Measurements from ENCODE around the gene KIF26B.
"Not testable (repeated sequence)": the region's sequence is repeated elsewhere in the genome, so short reads cannot be mapped to it uniquely, and the experiment has no call there.

The KIF26B gene

GRCh38 chr1:245687636-245688535, 533.1 kb downstream of the KIF26B start:
- no peaks in the 10 kb centered on the region for H3K9me3 Mint-ChIP-seq
- no peaks in the 10 kb centered on the region for H3K4me1 Mint-ChIP-seq
- H3K4me3 Mint-ChIP-seq = no peak overlapping the region
- peaks cover 6% of the 10 kb centered on the region for H3K27me3 Mint-ChIP-seq
- no peaks in the 10 kb centered on the region for H3K36me3 Mint-ChIP-seq
- no peak overlapping the region for H3K27ac Mint-ChIP-seq

GRCh38 chr1:245688536-245689453, 534.0 kb downstream of the KIF26B start:
- Mint-ChIP-seq H3K4me3 (no peak overlapping the region), H3K4me1 (no peaks in the 10 kb centered on the region), H3K36me3 (no peaks in the 10 kb centered on the region), H3K27ac (no peak overlapping the region), H3K27me3 (peaks cover 6% of the 10 kb centered on the region), H3K9me3 (no peaks in the 10 kb centered on the region)

- Mint-ChIP-seq H3K27ac (no peak overlapping the region), H3K36me3 (no peaks in the 10 kb centered on the region), H3K4me1 (no peaks in the 10 kb centered on the region), H3K27me3 (peaks cover 6% of the 10 kb centered on the region), H3K9me3 (no peaks in the 10 kb centered on the region), H3K4me3 (no peak overlapping the region)
Observed at GRCh38 chr1:245690156-245690690, 535.4 kb downstream of the KIF26B start.

- Mint-ChIP-seq H3K4me3 (no peak overlapping the region), H3K36me3 (no peaks in the 10 kb centered on the region), H3K4me1 (no peaks in the 10 kb centered on the region), H3K9me3 (no peaks in the 10 kb centered on the region), H3K27me3 (peaks cover 6% of the 10 kb centered on the region), H3K27ac (no peak overlapping the region)
Observed at GRCh38 chr1:245690946-245691541, 536.3 kb downstream of the KIF26B start.

GRCh38 chr1:245691897-245692296, 537.1 kb downstream of the KIF26B start:
- Mint-ChIP-seq H3K4me3 (no peak overlapping the region), H3K27me3 (peaks cover 6% of the 10 kb centered on the region), H3K9me3 (no peaks in the 10 kb centered on the region), H3K36me3 (no peaks in the 10 kb centered on the region), H3K4me1 (no peaks in the 10 kb centered on the region), H3K27ac (no peak overlapping the region)

- no peak overlapping the region for H3K27ac Mint-ChIP-seq
- H3K4me1 Mint-ChIP-seq = no peaks in the 10 kb centered on the region
- no peaks in the 10 kb centered on the region for H3K36me3 Mint-ChIP-seq
- no peak overlapping the region for H3K4me3 Mint-ChIP-seq
- no peaks in the 10 kb centered on the region for H3K9me3 Mint-ChIP-seq
- peaks cover 3% of the 10 kb centered on the region for H3K27me3 Mint-ChIP-seq
Observed at GRCh38 chr1:245692318-245692717, 537.5 kb downstream of the KIF26B start.

- H3K27ac Mint-ChIP-seq = no peak overlapping the region
- peaks cover 3% of the 10 kb centered on the region for H3K27me3 Mint-ChIP-seq
- no peaks in the 10 kb centered on the region for H3K36me3 Mint-ChIP-seq
- H3K9me3 Mint-ChIP-seq = no peaks in the 10 kb centered on the region
- no peak overlapping the region for H3K4me3 Mint-ChIP-seq
- no peaks in the 10 kb centered on the region for H3K4me1 Mint-ChIP-seq
Observed at GRCh38 chr1:245693116-245693793, 538.5 kb downstream of the KIF26B start.

- H3K27ac Mint-ChIP-seq = no peak overlapping the region
- H3K36me3 Mint-ChIP-seq = no peaks in the 10 kb centered on the region
- no peaks in the 10 kb centered on the region for H3K9me3 Mint-ChIP-seq
- no peak overlapping the region for H3K4me3 Mint-ChIP-seq
- peaks cover 3% of the 10 kb centered on the region for H3K27me3 Mint-ChIP-seq
- no peaks in the 10 kb centered on the region for H3K4me1 Mint-ChIP-seq
Observed at GRCh38 chr1:245693941-245694752, 539.4 kb downstream of the KIF26B start.

- no peaks in the 10 kb centered on the region for H3K4me1 Mint-ChIP-seq
- H3K36me3 Mint-ChIP-seq = no peaks in the 10 kb centered on the region
- H3K27me3 Mint-ChIP-seq = no peaks in the 10 kb centered on the region
- no peak overlapping the region for H3K4me3 Mint-ChIP-seq
- no peak overlapping the region for H3K27ac Mint-ChIP-seq
- H3K9me3 Mint-ChIP-seq = no peaks in the 10 kb centered on the region
Observed at GRCh38 chr1:245694753-245695195, 540.0 kb downstream of the KIF26B start.

GRCh38 chr1:245695211-245695610, 540.4 kb downstream of the KIF26B start:
- no peak overlapping the region for H3K4me3 Mint-ChIP-seq
- no peak overlapping the region for H3K27ac Mint-ChIP-seq
- H3K27me3 Mint-ChIP-seq = no peaks in the 10 kb centered on the region
- no peaks in the 10 kb centered on the region for H3K9me3 Mint-ChIP-seq
- H3K36me3 Mint-ChIP-seq = no peaks in the 10 kb centered on the region
- no peaks in the 10 kb centered on the region for H3K4me1 Mint-ChIP-seq

GRCh38 chr1:245695701-245696100, 540.9 kb downstream of the KIF26B start:
- not testable (repeated sequence) for H3K27ac Mint-ChIP-seq, H3K9me3 Mint-ChIP-seq, H3K36me3 Mint-ChIP-seq, H3K27me3 Mint-ChIP-seq, H3K4me3 Mint-ChIP-seq, H3K4me1 Mint-ChIP-seq

- Mint-ChIP-seq H3K9me3 (no peaks in the 10 kb centered on the region), H3K27me3 (no peaks in the 10 kb centered on the region), H3K36me3 (no peaks in the 10 kb centered on the region), H3K4me3 (no peak overlapping the region), H3K27ac (no peak overlapping the region), H3K4me1 (no peaks in the 10 kb centered on the region)
Observed at GRCh38 chr1:245698116-245698515, 543.3 kb downstream of the KIF26B start.

GRCh38 chr1:245698860-245699259, 544.1 kb downstream of the KIF26B start:
- H3K27me3 Mint-ChIP-seq = no peaks in the 10 kb centered on the region
- H3K36me3 Mint-ChIP-seq = no peaks in the 10 kb centered on the region
- H3K4me1 Mint-ChIP-seq = no peaks in the 10 kb centered on the region
- H3K27ac Mint-ChIP-seq = no peak overlapping the region
- H3K4me3 Mint-ChIP-seq = no peak overlapping the region
- H3K9me3 Mint-ChIP-seq = no peaks in the 10 kb centered on the region

GRCh38 chr1:245700631-245701030, 545.8 kb downstream of the KIF26B start:
- Mint-ChIP-seq H3K4me3 (no peak overlapping the region), H3K36me3 (no peaks in the 10 kb centered on the region), H3K27me3 (no peaks in the 10 kb centered on the region), H3K4me1 (no peaks in the 10 kb centered on the region), H3K27ac (no peak overlapping the region), H3K9me3 (no peaks in the 10 kb centered on the region)

Measured in activated naive CD4-positive, alpha-beta T cell treated with anti-CD3 and anti-CD28 coated beads, Interleukin-2, amount 50 U/mL, for 24 hours (primary cell).